Measurements from ENCODE around the gene CCDC60. TPM values are rescaled to one million over a fixed set of nuclear protein-coding genes. Genes with fewer than 3 reads are reported as not detected.

Gene CCDC60
- total RNA-seq, 1 donor from 2014 or later = not detected

GRCh38 chr12:119397540-119397939, 63.0 kb downstream of the CCDC60 start:
- H3K27me3 ChIP-seq = no peaks in the 10 kb centered on the region
- H3K4me3 ChIP-seq = no peak overlapping the region
- H3K9me3 ChIP-seq = no peaks in the 10 kb centered on the region
- no peak for TF ChIP-seq CTCF (IDR thresholded peaks at IDR 0.05)
- intact Hi-C loops (cut with DNase I) = no loop called here
- H3K4me1 ChIP-seq = no peaks in the 10 kb centered on the region
- no peaks in the 10 kb centered on the region for H3K36me3 ChIP-seq
- no peak for DNase-seq (ENCODE audit: low spot score in 2 of 2)
- no peak overlapping the region for H3K27ac ChIP-seq

- no peak for DNase-seq (ENCODE audit: low spot score in 2 of 2)
- H3K36me3 ChIP-seq = no peaks in the 10 kb centered on the region
- H3K9me3 ChIP-seq = no peaks in the 10 kb centered on the region
- no peaks in the 10 kb centered on the region for H3K4me1 ChIP-seq
- H3K27ac ChIP-seq = no peak overlapping the region
- no peak overlapping the region for H3K4me3 ChIP-seq
- no peak for TF ChIP-seq CTCF (IDR thresholded peaks at IDR 0.05)
- intact Hi-C loops (cut with DNase I) = no loop called here
- H3K27me3 ChIP-seq = no peaks in the 10 kb centered on the region
These were observed 63.7 kb downstream of the CCDC60 start for GRCh38 chr12:119398190-119398589.

GRCh38 chr12:119399301-119399700, 64.8 kb downstream of the CCDC60 start:
- intact Hi-C loops (cut with DNase I) = no loop called here
- Histone ChIP-seq H3K9me3 (no peaks in the 10 kb centered on the region), H3K36me3 (no peaks in the 10 kb centered on the region), H3K27me3 (no peaks in the 10 kb centered on the region), H3K4me1 (no peaks in the 10 kb centered on the region), H3K27ac (no peak overlapping the region), H3K4me3 (no peak overlapping the region)
- TF ChIP-seq CTCF (IDR thresholded peaks at IDR 0.05) = no peak
- DNase-seq (ENCODE audit: low spot score in 2 of 2) = no peak

GRCh38 chr12:119406308-119406707, 71.8 kb downstream of the CCDC60 start:
- intact Hi-C loops (cut with DNase I) = no loop called here
- no peak for TF ChIP-seq CTCF (IDR thresholded peaks at IDR 0.05)
- Histone ChIP-seq H3K36me3 (no peaks in the 10 kb centered on the region), H3K27ac (no peak overlapping the region), H3K9me3 (no peaks in the 10 kb centered on the region), H3K4me1 (no peaks in the 10 kb centered on the region), H3K27me3 (no peaks in the 10 kb centered on the region), H3K4me3 (no peak overlapping the region)
- DNase-seq (ENCODE audit: low spot score in 2 of 2) = no peak

GRCh38 chr12:119406811-119407210, 72.3 kb downstream of the CCDC60 start:
- H3K9me3 ChIP-seq = no peaks in the 10 kb centered on the region
- DNase-seq (ENCODE audit: low spot score in 2 of 2) = no peak
- H3K4me3 ChIP-seq = no peak overlapping the region
- intact Hi-C loops (cut with DNase I) = no loop called here
- no peak for TF ChIP-seq CTCF (IDR thresholded peaks at IDR 0.05)
- H3K27me3 ChIP-seq = no peaks in the 10 kb centered on the region
- H3K4me1 ChIP-seq = no peaks in the 10 kb centered on the region
- H3K27ac ChIP-seq = no peak overlapping the region
- H3K36me3 ChIP-seq = no peaks in the 10 kb centered on the region

- Histone ChIP-seq H3K36me3 (no peaks in the 10 kb centered on the region), H3K4me1 (peaks cover 0 to 3% of the 10 kb centered on the region in 2 donors), H3K27me3 (no peaks in the 10 kb centered on the region), H3K4me3 (no peak overlapping the region), H3K27ac (no peak overlapping the region), H3K9me3 (no peaks in the 10 kb centered on the region)
- intact Hi-C loops (cut with DNase I) = no loop called here
- TF ChIP-seq CTCF (IDR thresholded peaks at IDR 0.05) = no peak
- no peak for DNase-seq (ENCODE audit: low spot score in 2 of 2)
These were observed 74.5 kb downstream of the CCDC60 start for GRCh38 chr12:119409043-119409442.

Data from ascending aorta (tissue), 2 donors.